Hematopoietic multipotent progenitor cell treated with erythropoietin and hydrocortisone succinate and interleukin-3 and kit ligand, for 8 days (in vitro differentiated cells): ENCODE results near the gene SKA3.
"Not testable (repeated sequence)": the region's sequence is repeated elsewhere in the genome, so short reads cannot be mapped to it uniquely, and the experiment has no call there.

Source experiments
- DNase-seq: peaks from one replicate; pipeline ENCODE4 v3.0.0-alpha.2; 2015

Gene SKA3

DNA sequence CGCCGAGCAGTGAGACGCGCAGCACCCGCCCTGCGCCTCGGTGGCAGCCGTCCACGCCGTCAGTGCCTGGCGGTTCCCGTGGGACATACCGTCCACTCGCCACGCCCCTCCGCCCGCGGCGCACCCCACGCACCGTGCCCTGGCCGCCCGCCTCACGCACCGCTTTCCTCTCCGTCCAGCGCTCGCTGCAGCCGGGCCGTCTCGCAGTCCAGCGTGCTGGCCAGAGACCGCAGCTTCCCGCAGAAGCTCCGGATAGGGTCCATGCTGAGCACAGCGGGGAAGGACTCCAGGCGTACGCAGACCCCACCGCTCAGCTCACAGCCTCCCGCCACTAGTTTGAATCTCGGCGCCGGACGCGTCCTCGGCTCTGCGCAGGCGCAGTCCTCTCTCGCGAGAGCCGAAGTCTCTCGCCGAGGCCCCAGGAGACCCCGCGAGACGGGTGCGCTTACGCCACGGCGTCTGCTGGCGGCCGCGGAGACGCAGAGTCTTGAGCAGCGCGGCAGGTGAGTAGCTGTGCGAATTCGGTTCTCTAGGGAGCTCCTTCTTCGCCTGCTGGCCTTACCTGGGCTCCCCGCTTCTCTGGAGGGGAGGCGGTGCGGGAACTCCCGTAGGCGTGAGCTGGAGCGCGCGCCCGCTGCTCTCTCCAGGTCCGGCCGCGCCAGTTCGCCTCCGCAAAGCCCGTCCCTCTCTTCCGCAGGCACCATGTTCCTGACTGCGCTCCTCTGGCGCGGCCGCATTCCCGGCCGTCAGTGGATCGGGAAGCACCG is at the start of gene SKA3, which contains the start of gene MRPL57:
SKA3 (minus strand) TSS at position 338 of the 767 bp plus-strand sequence; CDS start at position 263, 75 bp downstream.
MRPL57 (plus strand) TSS at position 444 of the 767 bp plus-strand sequence; CDS start at position 703, 259 bp downstream.
- peak; percentile 95 for DNase-seq

DNA sequence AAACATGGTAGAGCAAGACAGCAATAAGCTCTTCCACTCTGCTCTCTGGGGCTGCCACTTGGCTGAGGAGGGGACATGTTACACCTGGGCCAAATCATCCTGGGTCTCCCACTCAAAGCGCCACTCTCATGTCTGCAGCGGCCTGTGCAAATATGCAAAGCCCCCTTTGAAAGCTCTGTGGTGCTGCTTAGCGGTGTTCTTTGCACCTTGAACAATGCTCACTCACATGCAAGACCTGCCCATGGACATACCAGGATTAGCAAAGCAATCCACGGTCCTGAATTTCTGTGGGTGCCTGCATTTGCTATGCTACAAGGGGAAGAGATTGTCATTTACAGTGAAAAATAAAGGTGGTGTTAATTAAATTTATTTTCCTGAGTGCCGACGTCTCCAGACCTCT is 48.7 kb upstream of the SKA3 start:
- no peak for DNase-seq

DNA sequence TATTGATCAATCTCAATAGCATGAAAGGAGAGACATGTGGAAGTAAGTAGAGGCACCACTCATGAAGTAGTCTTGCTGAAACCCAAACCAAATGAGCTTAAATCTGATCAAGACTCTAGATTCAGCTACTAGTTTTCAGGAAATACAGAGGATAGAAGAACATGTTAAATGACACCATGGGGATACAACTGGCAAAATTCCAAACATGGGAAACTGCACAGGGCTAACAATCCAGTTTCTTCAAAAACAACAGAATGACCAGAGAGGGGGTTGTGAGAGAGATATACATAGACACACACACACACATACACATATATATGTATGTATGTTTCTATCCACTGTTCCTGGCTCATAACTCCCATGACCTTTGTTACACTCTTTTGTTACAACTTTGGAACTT is 44.9 kb upstream of the SKA3 start:
- no peak for DNase-seq

DNA sequence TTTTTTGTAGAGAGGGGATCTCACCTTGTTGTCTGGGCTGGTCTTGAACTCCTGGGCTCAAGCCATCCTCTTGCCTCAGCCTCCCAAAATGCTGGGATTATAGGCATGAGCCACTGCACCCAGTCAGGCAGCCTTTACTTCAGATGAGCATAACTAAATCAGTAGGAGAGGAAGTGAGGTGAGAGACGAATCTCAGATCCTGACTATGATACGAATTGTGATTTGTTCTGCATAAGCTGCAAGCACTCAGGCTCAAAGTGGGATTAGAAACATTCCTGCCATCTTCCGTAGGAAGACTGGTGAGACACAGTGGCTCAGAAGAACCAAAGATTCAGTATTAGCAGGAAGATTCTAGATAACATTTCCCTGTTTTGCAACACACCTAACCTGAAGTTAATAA is 43.4 kb upstream of the SKA3 start:
- not testable (repeated sequence) for DNase-seq

DNA sequence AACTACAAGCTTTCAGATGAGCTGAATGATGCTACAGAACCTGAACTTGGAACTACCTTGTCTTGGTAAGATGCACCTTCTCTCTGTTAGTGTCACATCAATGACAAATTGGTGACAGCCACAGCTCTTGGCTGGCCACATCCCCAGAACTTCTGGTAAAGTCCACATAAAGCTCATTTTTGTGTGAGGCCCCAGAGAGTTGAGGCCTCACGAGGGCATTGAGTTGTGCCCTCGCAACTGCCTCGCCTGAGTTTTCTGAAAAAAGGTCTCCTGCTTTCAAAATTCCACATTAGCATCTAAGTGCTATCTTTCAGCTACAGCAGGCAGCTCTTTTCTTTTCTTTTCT is 42.7 kb upstream of the SKA3 start:
- no peak for DNase-seq

DNA sequence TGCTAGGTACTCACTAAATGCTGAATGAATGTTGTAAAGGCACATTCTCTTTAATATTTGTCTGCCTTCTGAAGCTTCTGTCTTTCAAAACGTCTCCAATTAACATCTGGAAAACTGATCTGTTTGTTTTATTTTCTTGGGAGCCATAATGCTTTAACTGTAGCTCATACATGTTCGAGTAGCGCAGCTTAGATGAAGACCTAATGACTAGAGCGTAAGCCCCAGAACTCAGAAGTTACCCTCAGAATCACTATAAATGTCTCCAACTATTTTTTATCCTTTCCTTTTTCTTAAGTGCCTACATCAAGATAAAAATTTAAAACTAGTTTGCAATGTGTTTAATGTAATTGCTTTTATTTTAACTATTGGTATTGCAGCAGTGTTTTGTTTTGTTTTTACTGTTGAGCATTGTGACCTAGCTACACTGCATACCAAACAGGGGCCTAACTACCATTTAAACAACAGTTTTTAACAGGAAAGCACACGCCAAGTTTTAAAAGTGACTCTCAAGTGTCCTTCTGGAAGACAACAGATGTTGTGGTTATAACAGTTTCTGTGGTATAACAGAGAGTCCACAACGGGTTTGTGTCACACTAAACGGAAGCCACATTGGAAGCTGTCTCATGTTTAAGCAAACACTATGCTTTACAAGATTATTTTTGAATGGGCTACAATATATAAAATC is 42.1 kb upstream of the SKA3 start:
- DNase-seq = peak; percentile 53

DNA sequence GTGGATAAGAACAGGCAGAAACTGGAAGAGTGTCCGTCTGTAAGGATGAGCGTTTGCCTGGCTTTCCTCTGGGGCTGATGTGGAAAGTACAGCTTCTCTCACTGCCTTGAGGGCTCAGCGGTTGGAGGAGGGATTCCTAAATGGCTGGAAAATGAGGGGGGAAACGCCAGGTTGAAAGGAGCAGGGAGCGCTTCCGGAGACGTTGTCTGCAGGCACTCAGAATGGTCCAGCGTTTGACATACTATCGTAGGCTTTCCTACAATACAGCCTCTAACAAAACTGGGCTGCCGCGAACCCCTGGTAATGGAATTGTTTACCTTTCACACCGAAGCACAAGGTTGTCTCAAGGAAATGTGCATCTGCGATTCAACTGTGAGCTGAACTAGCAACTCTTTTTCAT is 40.0 kb upstream of the SKA3 start:
- no peak for DNase-seq

DNA sequence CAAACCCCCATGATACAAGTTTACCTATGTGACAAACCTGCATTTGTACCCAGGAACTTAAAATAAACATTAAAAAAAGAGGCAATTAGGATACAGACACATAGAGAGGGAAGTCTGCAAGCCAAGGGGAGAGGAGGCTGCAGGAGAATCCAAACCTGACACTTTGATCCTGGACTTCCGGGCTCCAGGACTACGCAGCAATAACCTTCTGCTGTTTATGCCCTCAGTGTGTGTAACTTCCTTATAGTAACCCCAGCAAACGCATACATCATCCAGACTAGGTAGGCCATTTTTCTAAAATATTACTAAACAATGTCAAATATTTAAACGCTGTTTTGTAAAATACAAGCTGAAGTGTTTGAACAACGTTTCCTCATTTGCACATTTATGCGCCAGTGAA is 39.1 kb upstream of the SKA3 start:
- not testable (repeated sequence) for DNase-seq

DNA sequence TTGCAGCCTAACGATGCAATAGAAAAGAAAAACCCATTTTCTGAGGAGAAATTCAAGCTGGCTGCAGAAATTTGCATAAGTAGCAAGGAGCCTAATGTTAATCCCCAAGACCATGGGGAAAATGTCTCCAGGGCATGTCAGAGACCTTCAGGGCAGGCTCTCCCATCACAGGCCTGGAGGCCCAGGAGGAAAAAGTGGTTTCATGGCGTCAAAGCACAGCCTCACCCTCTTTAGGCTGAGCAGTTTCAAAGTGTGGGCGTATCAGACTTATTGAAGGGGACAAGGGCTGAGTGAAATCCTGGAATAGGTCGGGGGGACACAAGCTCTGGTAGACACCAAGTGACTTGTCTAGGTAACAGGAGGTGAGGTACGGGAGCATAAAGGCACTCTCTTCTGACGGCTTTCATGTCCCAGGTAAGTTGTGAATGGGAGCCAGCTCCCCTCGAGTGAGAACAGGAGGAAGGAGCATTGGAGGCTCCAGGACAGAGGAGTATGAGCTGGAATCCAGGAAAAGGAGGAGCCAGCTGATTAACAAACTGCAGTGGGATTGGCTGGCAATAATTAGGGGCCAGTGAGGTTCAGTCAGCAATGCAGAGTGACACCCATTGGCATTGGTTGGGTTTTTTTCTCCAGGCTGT is 35.9 kb upstream of the SKA3 start:
- no peak for DNase-seq

DNA sequence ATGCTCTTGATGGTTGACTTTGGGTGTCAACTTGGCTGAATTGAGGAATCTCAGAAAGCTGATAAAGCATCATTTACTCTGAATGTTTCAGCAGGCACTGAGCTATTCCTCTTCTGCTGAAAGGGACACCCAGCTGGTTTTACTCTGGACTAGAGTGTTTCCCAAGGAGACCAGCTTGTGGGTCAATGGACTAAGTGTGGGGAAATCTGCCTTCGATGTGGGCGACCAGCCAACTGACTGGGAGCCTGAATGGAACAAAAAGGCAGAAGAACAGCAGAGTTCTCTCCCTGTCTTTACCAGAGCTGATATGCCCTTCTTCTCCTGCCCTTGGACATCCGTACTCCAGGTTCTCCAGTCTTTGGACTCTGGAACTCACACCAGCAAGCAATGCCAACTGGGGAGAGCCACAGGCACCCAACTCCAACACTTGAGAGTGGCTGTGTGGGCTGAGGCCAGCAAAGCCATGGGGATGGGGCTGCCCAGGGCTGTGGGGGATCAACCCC is 32.4 kb upstream of the SKA3 start:
- DNase-seq = no peak

DNA sequence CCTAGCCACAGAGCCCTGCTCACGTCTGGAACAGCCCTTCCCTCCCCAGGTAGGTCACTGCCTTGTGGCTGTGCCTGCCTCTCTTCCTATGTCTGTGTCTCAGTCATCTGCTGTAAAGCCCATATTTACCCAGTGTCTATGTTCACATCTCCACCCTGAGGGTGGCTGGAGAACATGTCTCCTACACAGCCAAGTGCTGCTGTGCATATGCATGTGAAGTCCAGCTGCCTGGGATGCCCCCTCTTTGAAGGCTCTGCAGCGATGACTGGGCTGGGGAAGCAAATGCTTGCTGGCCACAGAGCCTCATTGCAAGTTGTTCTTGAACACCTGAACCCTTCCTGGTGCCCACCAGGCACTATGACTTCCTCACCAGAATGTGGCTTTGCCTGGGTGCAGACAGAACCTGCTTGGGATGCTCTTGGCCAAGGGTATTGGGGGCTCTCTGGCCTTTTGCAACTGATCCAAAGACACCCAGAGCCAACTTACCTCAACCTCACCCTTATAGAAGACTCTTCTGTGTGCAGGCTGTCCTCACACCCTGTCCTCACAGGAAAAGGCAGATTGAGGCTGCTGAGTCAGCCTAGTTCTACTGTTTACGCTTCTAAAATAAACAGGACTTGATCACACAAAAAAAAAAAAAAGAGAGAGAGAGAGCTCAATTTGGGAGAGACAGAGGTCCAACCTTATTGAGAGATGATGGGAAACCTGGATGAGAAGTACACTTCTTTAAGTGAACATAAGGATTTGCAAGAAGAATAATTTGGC is 26.6 kb upstream of the SKA3 start:
- no peak for DNase-seq

DNA sequence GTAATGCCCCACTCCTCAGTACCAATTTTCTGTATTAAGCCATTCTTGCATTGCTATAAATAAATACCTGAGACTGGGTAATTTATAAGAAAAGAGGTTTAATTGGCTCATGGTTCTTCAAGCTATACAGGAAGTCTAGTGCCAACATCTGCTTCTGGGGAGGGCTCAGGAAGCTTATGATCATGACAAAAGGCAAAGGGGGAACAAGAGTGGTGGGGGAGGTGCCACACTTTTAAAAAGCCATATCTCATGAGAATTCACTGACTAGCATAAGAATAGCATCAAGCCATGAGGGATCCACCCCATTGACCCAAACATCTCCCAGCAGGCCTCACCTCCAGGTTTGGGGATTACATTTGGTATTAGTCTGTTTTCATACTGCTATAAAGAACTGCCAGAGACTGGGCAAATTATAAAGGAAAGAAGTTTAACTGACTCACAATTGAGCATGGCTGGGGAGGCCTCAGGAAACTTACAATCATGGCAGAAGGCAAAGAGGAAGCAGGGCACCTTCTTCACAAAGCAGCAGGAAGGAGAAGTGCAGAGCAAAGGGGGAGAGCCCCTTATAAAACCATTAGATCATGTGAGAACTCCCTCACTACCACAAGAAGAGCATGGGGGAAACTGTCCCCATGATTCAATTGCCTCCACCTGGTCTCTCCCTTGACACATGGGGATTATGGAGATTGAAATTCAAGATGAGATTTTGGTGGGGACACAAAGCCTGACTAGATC is 25.3 kb upstream of the SKA3 start:
- DNase-seq = not testable (repeated sequence)

DNA sequence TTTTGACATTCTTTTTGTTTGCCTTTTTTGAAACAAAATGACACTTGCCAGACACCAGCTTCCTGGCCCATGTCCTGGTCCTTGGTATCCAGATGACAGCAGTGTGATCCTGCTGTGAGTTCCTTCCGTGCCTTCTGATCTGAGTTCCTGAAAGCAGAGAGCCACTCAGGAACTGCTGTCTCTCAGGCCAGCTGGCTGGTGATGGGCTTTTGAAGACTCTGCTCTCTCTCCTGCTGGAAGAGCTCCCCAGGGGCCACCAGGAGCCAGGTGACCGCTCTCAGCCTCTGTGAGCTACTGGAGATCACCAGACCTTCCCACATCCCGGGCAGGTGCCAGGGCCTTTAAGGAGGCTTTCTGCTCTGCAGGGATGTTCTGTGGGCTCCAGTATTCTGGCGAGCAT is 22.0 kb upstream of the SKA3 start:
- DNase-seq = not testable (repeated sequence)

DNA sequence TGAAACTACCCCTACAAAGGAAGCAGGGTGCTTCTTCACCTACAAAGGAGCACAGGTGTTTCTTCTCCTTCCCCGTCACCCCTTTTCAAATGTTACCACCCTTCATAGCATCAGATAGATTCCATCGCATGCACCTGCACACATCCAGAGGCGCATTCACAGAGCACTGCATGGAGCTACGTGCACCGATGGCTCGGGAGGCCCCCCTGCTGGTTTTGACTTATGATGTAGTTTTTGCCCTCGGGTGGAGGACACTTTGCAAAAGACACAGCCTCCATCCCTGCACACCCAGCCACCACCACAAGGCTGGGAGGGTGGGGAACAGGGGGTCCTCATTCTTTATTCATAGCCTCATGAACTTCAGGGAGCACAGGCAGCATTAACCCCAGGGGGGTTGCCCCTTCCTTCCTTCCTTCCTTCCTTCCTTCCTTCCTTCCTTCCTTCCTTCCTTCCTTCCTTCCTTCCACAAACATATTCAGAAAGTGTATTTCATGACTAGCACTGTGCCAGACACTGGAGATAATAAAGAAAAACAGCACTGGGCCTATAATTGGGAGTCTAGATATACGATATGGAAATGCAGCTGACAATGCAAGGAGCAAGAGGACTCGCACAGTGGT is 21.4 kb upstream of the SKA3 start:
- not testable (repeated sequence) for DNase-seq

DNA sequence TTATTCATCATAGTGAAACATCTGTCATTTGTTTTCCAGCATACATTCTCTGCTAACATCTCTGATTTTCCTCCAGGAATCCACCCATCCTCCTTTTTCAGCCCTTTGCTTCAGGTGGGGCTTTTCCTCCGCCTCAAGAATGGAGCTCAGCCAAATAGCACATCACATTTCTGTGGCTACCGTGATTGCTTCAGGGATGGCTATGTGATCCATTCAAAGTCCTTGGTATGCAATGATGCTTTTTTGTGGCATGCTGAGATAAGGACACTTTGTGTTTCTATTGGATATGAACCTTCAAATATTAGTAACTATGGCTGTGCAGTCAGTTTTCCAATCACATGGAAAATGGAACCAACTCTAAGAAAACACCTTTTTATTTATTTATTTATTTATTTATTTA is 18.4 kb upstream of the SKA3 start:
- DNase-seq = not testable (repeated sequence)

DNA sequence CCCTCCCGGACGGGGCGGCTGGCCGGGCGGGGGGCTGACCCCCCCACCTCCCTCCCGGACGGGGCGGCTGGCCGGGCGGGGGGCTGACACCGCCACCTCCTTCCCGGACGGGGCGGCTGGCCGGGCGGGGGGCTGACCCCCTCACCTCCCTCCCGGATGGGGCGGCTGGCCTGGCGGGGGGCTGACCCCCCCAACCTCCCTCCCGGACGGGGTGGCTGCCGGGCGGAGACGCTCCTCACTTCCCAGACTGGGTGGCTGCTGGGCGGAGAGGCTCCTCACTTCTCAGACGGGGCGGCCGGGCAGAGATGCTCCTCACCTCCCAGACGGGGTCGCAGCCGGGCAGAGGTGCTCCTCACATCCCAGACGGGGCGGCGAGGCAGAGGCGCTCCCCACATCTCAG is 10.1 kb upstream of the SKA3 start:
- not testable (repeated sequence) for DNase-seq

DNA sequence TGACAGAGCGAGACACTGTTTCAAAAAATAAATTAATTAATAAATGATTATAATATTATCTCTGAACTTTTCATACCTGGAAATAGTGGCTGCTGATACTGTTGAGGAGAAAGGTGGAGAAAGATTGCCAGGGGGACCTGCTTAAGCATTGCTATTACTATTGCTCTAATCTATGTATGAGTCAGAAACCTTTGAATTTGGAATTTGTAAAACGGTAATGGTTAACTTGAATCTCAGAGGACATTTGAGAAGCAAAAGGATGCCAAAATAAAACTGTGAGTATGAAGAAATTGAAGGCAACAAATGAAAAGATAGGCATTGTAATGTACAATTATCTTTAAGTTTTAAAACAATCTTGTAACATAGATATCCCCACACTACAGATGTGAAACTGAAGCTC is 5.3 kb upstream of the SKA3 start:
- DNase-seq = no peak

DNA sequence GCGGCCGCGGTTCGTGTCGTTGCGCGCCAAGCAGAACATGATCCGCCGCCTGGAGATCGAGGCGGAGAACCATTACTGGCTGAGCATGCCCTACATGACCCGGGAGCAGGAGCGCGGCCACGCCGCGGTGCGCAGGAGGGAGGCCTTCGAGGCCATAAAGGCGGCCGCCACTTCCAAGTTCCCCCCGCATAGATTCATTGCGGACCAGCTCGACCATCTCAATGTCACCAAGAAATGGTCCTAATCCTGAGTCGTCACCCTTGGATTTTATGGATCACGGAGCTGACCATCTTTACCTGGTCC is 581 bp upstream of the SKA3 start:
- DNase-seq = no peak

DNA sequence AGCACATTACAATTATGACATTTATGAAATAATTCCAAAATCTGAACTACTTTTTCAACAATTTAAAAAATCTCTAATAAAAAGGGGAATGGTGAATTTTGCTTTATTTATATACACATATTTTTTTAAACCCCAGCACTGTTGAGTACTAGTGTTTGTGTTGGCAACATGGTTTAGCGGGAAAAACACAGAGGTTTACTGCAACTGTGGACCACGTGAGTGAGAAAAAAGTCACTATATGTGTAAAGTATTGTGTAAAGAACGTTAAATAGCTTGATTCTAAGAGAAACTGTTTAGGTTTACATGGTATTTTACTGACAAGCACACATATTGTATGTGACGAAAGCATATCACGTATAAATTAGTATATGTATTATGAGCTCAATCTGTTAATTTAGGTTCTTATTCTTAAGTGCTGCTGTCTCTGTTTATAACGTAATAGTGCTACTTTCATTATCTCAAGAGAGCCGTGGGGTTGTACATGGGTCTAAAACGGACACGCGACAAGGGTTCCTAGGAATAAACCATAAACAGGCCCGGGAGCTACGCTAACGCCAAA is 617 bp downstream of the SKA3 start:
- DNase-seq = no peak

DNA sequence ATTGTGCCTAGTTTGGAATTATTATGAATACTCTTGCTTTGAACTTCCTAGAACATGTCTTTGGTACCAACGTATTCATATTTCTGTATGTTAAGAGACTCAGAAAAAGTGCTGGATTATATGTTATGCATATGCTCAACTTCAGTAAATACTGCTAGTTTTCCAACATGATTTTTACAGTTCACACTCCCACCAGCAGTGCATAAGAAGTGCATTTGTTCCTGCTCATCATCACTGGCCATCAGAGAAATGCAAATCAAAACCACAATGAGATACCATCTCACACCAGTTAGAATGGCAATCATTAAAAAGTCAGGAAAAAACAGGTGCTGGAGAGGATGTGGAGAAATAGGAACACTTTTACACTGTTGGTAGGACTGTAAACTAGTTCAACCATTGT is 2.6 kb downstream of the SKA3 start:
- not testable (repeated sequence) for DNase-seq

DNA sequence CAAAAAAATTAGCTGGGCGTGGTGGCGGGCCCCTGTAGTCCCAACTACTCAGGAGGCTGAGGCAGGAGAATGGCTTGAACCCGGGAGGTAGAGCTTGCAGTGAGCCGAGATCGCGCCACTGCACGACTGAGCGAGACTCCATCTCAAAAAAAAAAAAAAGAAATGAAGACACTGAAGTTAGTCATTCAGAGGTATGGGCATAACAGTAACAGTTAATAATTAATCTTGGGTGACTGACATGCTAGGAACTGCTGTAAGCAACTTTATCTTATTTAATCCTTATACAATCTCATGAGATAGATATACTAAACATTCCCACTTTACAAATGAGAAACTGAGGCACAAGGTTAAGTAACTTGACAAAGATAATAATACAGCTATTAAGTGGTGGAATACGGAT is 4.9 kb downstream of the SKA3 start:
- DNase-seq = no peak

DNA sequence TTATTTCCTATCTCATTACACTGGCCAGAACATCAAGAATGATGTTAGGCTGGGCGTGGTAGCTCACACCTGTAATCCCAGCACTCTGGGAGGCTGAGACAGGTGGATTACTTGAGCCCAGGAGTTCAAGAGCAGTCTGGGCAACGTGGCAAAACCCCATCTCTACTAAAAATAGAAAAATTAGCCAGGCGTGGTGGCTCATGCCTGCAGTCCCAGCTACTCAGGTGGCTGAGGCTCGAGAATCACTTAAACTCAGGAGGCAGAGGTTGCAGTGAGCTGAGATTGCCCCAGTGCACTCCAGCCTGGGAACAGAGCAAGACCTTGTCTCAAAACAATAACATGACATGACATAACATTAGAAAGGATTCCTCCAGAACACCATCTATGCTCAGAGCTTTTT is 10.7 kb downstream of the SKA3 start:
- not testable (repeated sequence) for DNase-seq
